ENCODE results near the gene AGBL1. TPM values are rescaled to one million over a fixed set of nuclear protein-coding genes. Genes with fewer than 3 reads are reported as not detected.

Gene AGBL1
- total and polyA plus RNA-seq, 4 donors: 0.08 to 147 (median 4.7) TPM

DNA sequence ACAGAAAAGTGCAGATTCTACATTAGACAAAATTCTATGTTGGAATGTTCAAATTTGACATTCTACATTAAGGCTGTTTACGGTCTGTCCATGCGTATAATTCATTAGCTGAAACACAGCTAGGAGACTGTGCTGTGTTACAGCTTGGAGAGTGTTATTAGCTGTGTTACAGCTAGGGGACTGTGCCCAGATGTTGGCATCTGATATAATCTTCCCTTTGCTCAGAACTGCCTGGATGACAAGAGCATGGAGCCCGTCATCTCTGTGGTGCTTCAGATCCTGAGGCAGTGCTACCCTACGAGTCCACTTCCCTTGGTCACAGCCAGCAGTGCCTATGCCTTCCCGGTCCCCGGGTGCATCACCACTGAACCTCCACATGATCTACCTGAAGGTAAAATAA is 177.0 kb downstream of the AGBL1 start:
- H3K9me3 ChIP-seq (ENCODE audit: control insufficient read depth in 4 of 4, insufficient read depth in 3 of 4, low read length in 3 of 4): peaks cover 0 to 2% (median 0%) of the 10 kb centered on the region in 4 donors
- ATAC-seq (ENCODE audit: insufficient read depth, low FRiP score) (no peak), DNase-seq (no peak)
- no peak overlapping the region for H3K4me3 ChIP-seq
- H3K27me3 ChIP-seq (ENCODE audit: control insufficient read depth in 3 of 3, insufficient read depth in 3 of 3, low read length in 2 of 3): peaks cover 0 to 2% (median 0%) of the 10 kb centered on the region in 3 donors
- H3K4me1 ChIP-seq (ENCODE audit: control insufficient read depth in 5 of 5, insufficient read depth in 5 of 5, low read length in 5 of 5): no peaks in the 10 kb centered on the region
- H3K36me3 ChIP-seq (ENCODE audit: control insufficient read depth in 4 of 4, insufficient read depth in 4 of 4, low read length in 4 of 4): no peaks in the 10 kb centered on the region
- TF ChIP-seq, protein P1, sequence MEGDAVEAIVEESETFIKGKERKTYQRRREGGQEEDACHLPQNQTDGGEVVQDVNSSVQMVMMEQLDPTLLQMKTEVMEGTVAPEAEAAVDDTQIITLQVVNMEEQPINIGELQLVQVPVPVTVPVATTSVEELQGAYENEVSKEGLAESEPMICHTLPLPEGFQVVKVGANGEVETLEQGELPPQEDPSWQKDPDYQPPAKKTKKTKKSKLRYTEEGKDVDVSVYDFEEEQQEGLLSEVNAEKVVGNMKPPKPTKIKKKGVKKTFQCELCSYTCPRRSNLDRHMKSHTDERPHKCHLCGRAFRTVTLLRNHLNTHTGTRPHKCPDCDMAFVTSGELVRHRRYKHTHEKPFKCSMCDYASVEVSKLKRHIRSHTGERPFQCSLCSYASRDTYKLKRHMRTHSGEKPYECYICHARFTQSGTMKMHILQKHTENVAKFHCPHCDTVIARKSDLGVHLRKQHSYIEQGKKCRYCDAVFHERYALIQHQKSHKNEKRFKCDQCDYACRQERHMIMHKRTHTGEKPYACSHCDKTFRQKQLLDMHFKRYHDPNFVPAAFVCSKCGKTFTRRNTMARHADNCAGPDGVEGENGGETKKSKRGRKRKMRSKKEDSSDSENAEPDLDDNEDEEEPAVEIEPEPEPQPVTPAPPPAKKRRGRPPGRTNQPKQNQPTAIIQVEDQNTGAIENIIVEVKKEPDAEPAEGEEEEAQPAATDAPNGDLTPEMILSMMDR (IDR thresholded peaks at IDR 0.05; ENCODE audit: control extremely low read depth, extremely low read depth): no peak
- 76 to 86% methylated on average over 6 of the region's 6 CpGs for WGBS, 2 donors
- H3K9ac ChIP-seq (ENCODE audit: insufficient read depth in 1 of 2, low read length in 2 of 2): no peak overlapping the region
- no peak overlapping the region for H3K27ac ChIP-seq (ENCODE audit: low read depth in 1 of 2, low read length in 1 of 2)

DNA sequence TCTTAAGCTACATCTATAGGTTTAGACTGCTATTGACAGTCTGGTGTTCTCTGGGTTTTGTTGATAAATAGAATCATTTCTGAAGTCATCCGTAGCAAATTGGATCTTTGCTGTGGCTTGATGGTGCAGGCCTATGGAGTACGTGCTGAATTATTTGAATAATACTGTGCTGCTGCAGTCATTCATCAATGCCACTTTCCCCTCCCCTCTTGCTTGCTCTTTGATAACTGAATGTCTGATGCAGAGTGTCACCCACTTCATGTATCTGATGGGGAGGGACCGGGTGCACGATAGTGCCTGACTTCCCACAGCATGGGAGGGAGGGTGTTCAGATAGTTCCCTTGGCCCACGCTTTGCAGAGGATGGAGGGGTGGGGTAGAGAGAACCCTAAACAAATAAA is 179.9 kb downstream of the AGBL1 start:
- peaks cover 0 to 2% (median 0%) of the 10 kb centered on the region in 4 donors for H3K9me3 ChIP-seq (ENCODE audit: control insufficient read depth in 4 of 4, insufficient read depth in 3 of 4, low read length in 3 of 4)
- ATAC-seq (ENCODE audit: insufficient read depth, low FRiP score) (no peak), DNase-seq (no peak)
- H3K27me3 ChIP-seq (ENCODE audit: control insufficient read depth in 3 of 3, insufficient read depth in 3 of 3, low read length in 2 of 3): no peaks in the 10 kb centered on the region
- H3K4me3 ChIP-seq: no peak overlapping the region
- TF ChIP-seq, protein P1 (IDR thresholded peaks at IDR 0.05; ENCODE audit: control extremely low read depth, extremely low read depth): no peak
- H3K4me1 ChIP-seq (ENCODE audit: control insufficient read depth in 5 of 5, insufficient read depth in 5 of 5, low read length in 5 of 5): no peaks in the 10 kb centered on the region
- H3K9ac ChIP-seq (ENCODE audit: insufficient read depth in 1 of 2, low read length in 2 of 2): no peak overlapping the region
- 67 to 68% methylated on average over 5 of the region's 5 CpGs for WGBS, 2 donors
- H3K36me3 ChIP-seq (ENCODE audit: control insufficient read depth in 4 of 4, insufficient read depth in 4 of 4, low read length in 4 of 4): no peaks in the 10 kb centered on the region
- no peak overlapping the region for H3K27ac ChIP-seq (ENCODE audit: low read depth in 1 of 2, low read length in 1 of 2)

DNA sequence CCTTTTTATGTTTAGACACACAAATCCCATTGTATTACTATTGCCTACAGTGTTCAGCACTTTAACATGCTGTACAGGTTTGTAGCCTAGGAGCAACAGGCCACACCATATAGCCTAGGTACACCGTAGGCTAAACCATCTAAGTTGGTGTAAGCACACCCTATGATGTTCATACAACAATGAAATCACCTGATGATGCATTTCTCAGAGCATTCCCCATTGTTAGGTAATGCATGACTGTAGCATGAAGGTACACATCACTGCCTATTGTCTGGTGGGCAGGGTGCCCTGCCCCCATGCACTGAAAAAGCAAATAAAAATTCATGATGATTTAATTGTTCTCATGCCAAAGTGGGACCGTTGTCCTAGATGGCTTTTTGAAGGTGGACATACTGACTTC is 183.6 kb downstream of the AGBL1 start:
- H3K4me3 ChIP-seq: no peak overlapping the region
- peaks cover 0 to 2% (median 0%) of the 10 kb centered on the region in 4 donors for H3K9me3 ChIP-seq (ENCODE audit: control insufficient read depth in 4 of 4, insufficient read depth in 3 of 4, low read length in 3 of 4)
- H3K4me1 ChIP-seq (ENCODE audit: control insufficient read depth in 5 of 5, insufficient read depth in 5 of 5, low read length in 5 of 5): no peaks in the 10 kb centered on the region
- H3K36me3 ChIP-seq (ENCODE audit: control insufficient read depth in 4 of 4, insufficient read depth in 4 of 4, low read length in 4 of 4): no peaks in the 10 kb centered on the region
- 75 to 76% methylated on average over 2 of the region's 2 CpGs for WGBS, 2 donors
- no peak overlapping the region for H3K9ac ChIP-seq (ENCODE audit: insufficient read depth in 1 of 2, low read length in 2 of 2)
- TF ChIP-seq, protein P1 (IDR thresholded peaks at IDR 0.05; ENCODE audit: control extremely low read depth, extremely low read depth): no peak
- no peaks in the 10 kb centered on the region for H3K27me3 ChIP-seq (ENCODE audit: control insufficient read depth in 3 of 3, insufficient read depth in 3 of 3, low read length in 2 of 3)
- H3K27ac ChIP-seq (ENCODE audit: low read depth in 1 of 2, low read length in 1 of 2): no peak overlapping the region
- ATAC-seq (ENCODE audit: insufficient read depth, low FRiP score): no peak
- no peak for DNase-seq

DNA sequence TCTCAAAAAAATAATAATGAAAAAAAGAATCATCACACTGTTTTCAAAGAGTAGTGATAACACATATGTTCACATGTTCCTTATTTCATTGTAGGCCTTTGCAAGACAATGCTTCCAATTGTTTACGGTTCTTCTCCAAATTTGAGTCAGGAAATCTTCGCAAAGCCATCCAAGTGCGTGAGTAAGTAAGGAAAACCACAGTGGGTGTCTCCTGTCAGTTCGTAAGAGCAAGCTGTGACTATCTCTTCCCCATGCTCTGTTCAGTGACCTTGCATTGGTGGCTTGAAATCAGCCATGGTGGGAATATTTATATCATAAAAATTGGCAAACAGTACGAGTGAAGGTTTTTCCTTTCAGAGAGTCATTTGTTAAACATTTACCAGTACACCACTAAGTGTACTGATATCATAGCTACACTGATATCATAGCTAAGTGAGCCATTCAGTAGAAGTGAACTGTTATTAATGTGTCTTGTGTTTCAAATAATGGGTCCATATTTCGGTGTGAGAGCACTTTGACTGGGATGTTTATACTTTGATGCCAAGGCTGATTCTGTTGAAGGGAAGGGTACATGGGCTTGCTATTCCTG is 187.3 kb downstream of the AGBL1 start:
- Histone ChIP-seq H3K27ac (ENCODE audit: low read depth in 1 of 2, low read length in 1 of 2) (no peak overlapping the region), H3K9ac (ENCODE audit: insufficient read depth in 1 of 2, low read length in 2 of 2) (no peak overlapping the region), H3K4me3 (no peak overlapping the region), H3K27me3 (ENCODE audit: control insufficient read depth in 3 of 3, insufficient read depth in 3 of 3, low read length in 2 of 3) (no peaks in the 10 kb centered on the region), H3K4me1 (ENCODE audit: control insufficient read depth in 5 of 5, insufficient read depth in 5 of 5, low read length in 5 of 5) (no peaks in the 10 kb centered on the region), H3K36me3 (ENCODE audit: control insufficient read depth in 4 of 4, insufficient read depth in 4 of 4, low read length in 4 of 4) (no peaks in the 10 kb centered on the region), H3K9me3 (ENCODE audit: control insufficient read depth in 4 of 4, insufficient read depth in 3 of 4, low read length in 3 of 4) (no peaks in the 10 kb centered on the region)
- 76 to 85% methylated on average over 6 of the region's 6 CpGs for WGBS, 2 donors
- TF ChIP-seq, protein P1 (IDR thresholded peaks at IDR 0.05; ENCODE audit: control extremely low read depth, extremely low read depth): no peak
- ATAC-seq (ENCODE audit: insufficient read depth, low FRiP score) (no peak), DNase-seq (no peak)
